WTC11 (cell line): ENCODE measurements around the gene DHRSX. TPM values are rescaled to one million over a fixed set of nuclear protein-coding genes. Genes with fewer than 3 reads are reported as not detected.
"Not testable (repeated sequence)": the region's sequence is repeated elsewhere in the genome, so short reads cannot be mapped to it uniquely, and the experiment has no call there.

Source experiments
- ATAC-seq: fragments of 200-7000 bp; cut with Tn5 transposase; 2 replicates; pipeline ENCODE4 v1.10.0; 2021; ENCODE audit warnings: mild to moderate bottlenecking, moderate library complexity
- CTCF ChIA-PET: fragments of 300-600 bp; sonication (Branson Sonifier 250); formaldehyde crosslinking; loops from one replicate; lab custom pipeline; 2021; ENCODE audit warnings: antibody characterized with exemption; lab: Charles Lee
- POLR2A ChIA-PET: fragments of 350-600 bp; sonication (Branson Sonifier 250); formaldehyde crosslinking; loops from one replicate; lab custom pipeline; 2021; ENCODE audit warnings: antibody characterized with exemption; lab: Charles Lee
- DNase-seq: peaks from one replicate; pipeline ENCODE4 v3.0.0; 2021; ENCODE audit warnings: low spot score
- H3K27ac Mint-ChIP-seq: 2 replicates; pipeline ENCODE4 v1.8.0; 2021; ENCODE audit warnings: mixed read lengths
- H3K27me3 Mint-ChIP-seq: 2 replicates; pipeline ENCODE4 v1.8.0; 2021; ENCODE audit warnings: low read depth, mild to moderate bottlenecking, moderate library complexity, mixed read lengths
- H3K36me3 Mint-ChIP-seq: 2 replicates; pipeline ENCODE4 v1.8.0; 2021; ENCODE audit warnings: mixed read lengths
- H3K4me1 Mint-ChIP-seq: 2 replicates; pipeline ENCODE4 v1.8.0; 2022; ENCODE audit warnings: mixed read lengths
- H3K4me3 Mint-ChIP-seq: 2 replicates; pipeline ENCODE4 v1.8.0; 2021; ENCODE audit warnings: mild to moderate bottlenecking, moderate library complexity, mixed read lengths
- H3K9me3 Mint-ChIP-seq: 2 replicates; pipeline ENCODE4 v1.8.0; 2021; ENCODE audit warnings: mixed read lengths
- CBFB ChIP-seq: sonication (generic); formaldehyde crosslinking; IDR thresholded peaks from 2 replicates; pipeline ENCODE4 v1.8.1; 2022; ENCODE audit warnings: mild to moderate bottlenecking, low read depth, missing genetic modification reagents
- CREB1 ChIP-seq: sonication (generic); formaldehyde crosslinking; IDR thresholded peaks from 2 replicates; pipeline ENCODE4 v1.8.0; 2023; ENCODE audit warnings: mild to moderate bottlenecking, missing genetic modification reagents
- ELF4 ChIP-seq: sonication (generic); formaldehyde crosslinking; IDR thresholded peaks from 2 replicates; pipeline ENCODE4 v1.8.1; 2022; ENCODE audit warnings: low read depth, mild to moderate bottlenecking, moderate library complexity, missing genetic modification reagents
- FOXJ3 ChIP-seq: sonication (generic); formaldehyde crosslinking; IDR thresholded peaks from 2 replicates; pipeline ENCODE4 v1.9.0; 2021; ENCODE audit warnings: missing genetic modification reagents, mild to moderate bottlenecking, borderline replicate concordance
- MXD4 ChIP-seq: fragments of 250-450 bp; sonication (Bioruptor Pico); IDR thresholded peaks from 2 replicates; pipeline ENCODE4 v1.8.0; 2021; ENCODE audit warnings: mild to moderate bottlenecking, moderate library complexity, borderline replicate concordance
- NFYB ChIP-seq: sonication (generic); formaldehyde crosslinking; conservative IDR thresholded peaks from 2 replicates; pipeline ENCODE4 v1.8.0; 2022; ENCODE audit warnings: low read depth, missing genetic modification reagents
- SP1 ChIP-seq: sonication (generic); formaldehyde crosslinking; conservative IDR thresholded peaks from 2 replicates; pipeline ENCODE4 v1.8.1; 2022; ENCODE audit warnings: missing genetic modification reagents
- ZBTB21 ChIP-seq: sonication (generic); formaldehyde crosslinking; IDR thresholded peaks from 2 replicates; pipeline ENCODE4 v1.8.1; 2023; ENCODE audit warnings: mild to moderate bottlenecking, missing genetic modification reagents, borderline replicate concordance
- ZNF138 ChIP-seq: sonication (generic); formaldehyde crosslinking; conservative IDR thresholded peaks from 2 replicates; pipeline ENCODE4 v1.8.1; 2022; ENCODE audit warnings: mild to moderate bottlenecking, moderate library complexity, missing genetic modification reagents
- ZNF317 ChIP-seq: sonication (generic); formaldehyde crosslinking; IDR thresholded peaks from 2 replicates; pipeline ENCODE4 v1.8.1; 2023; ENCODE audit warnings: low read depth, mild to moderate bottlenecking, moderate library complexity, missing genetic modification reagents, borderline replicate concordance
- total RNA-seq: library from RNA; stranded (reverse); gene quantifications from 3 replicates; pipeline ENCODE4 v1.2.3, GENCODE V29; 2021
- TF ChIP-seq, protein P1 (sequence below): sonication (generic); formaldehyde crosslinking; IDR thresholded peaks from 2 replicates; pipeline ENCODE4 v1.8.0; 2023; ENCODE audit warnings: missing genetic modification reagents
- TF ChIP-seq, protein P2 (sequence below): fragments of 250-450 bp; sonication (Bioruptor Pico); IDR thresholded peaks from 2 replicates; pipeline ENCODE4 v1.9.0; 2021; ENCODE audit warnings: mild to moderate bottlenecking
- TF ChIP-seq, protein P3 (sequence below): sonication (generic); formaldehyde crosslinking; IDR thresholded peaks from 2 replicates; pipeline ENCODE4 v1.8.1; 2023; ENCODE audit warnings: mild to moderate bottlenecking, missing genetic modification reagents, borderline replicate concordance
- TF ChIP-seq, protein P4 (sequence below): fragments of 250-450 bp; sonication (Bioruptor Pico); IDR thresholded peaks from 2 replicates; pipeline ENCODE4 v1.9.0; 2021; ENCODE audit warnings: moderate library complexity, mild to moderate bottlenecking, inconsistent platforms, borderline replicate concordance
- TF ChIP-seq, protein P5 (sequence below): sonication (generic); formaldehyde crosslinking; IDR thresholded peaks from 2 replicates; pipeline ENCODE4 v1.8.0; 2023; ENCODE audit warnings: missing genetic modification reagents, mild to moderate bottlenecking, borderline replicate concordance

DHRSX gene
- total RNA-seq, 1 experiment from 2014 or later = 28.2 TPM

DNA sequence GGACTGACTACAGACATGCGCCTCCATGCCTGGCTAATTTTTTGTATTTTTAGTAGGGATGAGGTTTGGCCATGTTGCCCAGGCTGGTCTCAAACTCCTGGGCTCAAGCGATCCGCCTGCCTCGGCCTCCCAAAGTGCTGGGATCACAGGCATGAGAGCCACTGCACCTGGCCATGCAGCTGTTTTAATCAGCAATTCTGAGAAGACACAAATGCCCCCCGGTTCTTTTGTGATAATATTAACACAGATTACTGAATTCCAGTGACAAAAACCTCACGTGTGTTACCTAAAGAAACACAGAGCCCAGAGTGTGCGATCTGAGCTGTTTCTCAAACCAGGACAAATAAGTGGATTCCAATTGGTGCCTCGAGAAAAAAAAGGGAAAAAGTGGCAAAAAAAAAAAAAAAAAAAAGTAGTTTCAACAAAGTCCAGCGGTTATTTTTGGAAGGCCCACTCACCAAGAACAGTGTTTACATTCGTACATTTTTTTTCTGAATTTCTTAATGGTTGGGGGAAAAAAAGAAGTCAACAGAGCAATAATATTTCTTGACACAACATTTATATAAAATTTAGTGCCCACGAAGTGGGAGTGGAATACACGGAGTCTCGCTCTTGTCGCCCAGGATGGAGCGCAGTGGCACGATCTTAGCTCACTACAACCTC lies 17.2 kb downstream of the DHRSX start:
- Mint-ChIP-seq H3K4me1 (peaks cover 38% of the 10 kb centered on the region), H3K4me3 (no peak overlapping the region), H3K36me3 (peaks cover 32% of the 10 kb centered on the region), H3K27me3 (no peaks in the 10 kb centered on the region; the same call in 1 of the 2 replicates), H3K27ac (peak overlapping the region; percentile 66; the same call in 1 of the 2 replicates), H3K9me3 (peaks cover 9% of the 10 kb centered on the region)
- TF ChIP-seq FOXJ3 (CRISPR knock-in tag) (no peak), SP1 (CRISPR knock-in tag) (no peak), ZBTB21 (CRISPR knock-in tag) (no peak), ZNF138 (CRISPR knock-in tag) (no peak), ZNF317 (CRISPR knock-in tag) (no peak), ELF4 (CRISPR knock-in tag) (no peak), CBFB (CRISPR knock-in tag) (no peak), NFYB (CRISPR knock-in tag) (no peak), CREB1 (CRISPR knock-in tag) (no peak), MXD4 (CRISPR knock-in tag) (no peak)
- TF ChIP-seq, protein P1, sequence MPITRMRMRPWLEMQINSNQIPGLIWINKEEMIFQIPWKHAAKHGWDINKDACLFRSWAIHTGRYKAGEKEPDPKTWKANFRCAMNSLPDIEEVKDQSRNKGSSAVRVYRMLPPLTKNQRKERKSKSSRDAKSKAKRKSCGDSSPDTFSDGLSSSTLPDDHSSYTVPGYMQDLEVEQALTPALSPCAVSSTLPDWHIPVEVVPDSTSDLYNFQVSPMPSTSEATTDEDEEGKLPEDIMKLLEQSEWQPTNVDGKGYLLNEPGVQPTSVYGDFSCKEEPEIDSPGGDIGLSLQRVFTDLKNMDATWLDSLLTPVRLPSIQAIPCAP (CRISPR knock-in tag) = no peak
- TF ChIP-seq, protein P2, sequence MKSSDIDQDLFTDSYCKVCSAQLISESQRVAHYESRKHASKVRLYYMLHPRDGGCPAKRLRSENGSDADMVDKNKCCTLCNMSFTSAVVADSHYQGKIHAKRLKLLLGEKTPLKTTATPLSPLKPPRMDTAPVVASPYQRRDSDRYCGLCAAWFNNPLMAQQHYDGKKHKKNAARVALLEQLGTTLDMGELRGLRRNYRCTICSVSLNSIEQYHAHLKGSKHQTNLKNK (CRISPR knock-in tag) = no peak
- TF ChIP-seq, protein P3, sequence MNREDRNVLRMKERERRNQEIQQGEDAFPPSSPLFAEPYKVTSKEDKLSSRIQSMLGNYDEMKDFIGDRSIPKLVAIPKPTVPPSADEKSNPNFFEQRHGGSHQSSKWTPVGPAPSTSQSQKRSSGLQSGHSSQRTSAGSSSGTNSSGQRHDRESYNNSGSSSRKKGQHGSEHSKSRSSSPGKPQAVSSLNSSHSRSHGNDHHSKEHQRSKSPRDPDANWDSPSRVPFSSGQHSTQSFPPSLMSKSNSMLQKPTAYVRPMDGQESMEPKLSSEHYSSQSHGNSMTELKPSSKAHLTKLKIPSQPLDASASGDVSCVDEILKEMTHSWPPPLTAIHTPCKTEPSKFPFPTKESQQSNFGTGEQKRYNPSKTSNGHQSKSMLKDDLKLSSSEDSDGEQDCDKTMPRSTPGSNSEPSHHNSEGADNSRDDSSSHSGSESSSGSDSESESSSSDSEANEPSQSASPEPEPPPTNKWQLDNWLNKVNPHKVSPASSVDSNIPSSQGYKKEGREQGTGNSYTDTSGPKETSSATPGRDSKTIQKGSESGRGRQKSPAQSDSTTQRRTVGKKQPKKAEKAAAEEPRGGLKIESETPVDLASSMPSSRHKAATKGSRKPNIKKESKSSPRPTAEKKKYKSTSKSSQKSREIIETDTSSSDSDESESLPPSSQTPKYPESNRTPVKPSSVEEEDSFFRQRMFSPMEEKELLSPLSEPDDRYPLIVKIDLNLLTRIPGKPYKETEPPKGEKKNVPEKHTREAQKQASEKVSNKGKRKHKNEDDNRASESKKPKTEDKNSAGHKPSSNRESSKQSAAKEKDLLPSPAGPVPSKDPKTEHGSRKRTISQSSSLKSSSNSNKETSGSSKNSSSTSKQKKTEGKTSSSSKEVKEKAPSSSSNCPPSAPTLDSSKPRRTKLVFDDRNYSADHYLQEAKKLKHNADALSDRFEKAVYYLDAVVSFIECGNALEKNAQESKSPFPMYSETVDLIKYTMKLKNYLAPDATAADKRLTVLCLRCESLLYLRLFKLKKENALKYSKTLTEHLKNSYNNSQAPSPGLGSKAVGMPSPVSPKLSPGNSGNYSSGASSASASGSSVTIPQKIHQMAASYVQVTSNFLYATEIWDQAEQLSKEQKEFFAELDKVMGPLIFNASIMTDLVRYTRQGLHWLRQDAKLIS (CRISPR knock-in tag) = no peak
- TF ChIP-seq, protein P4, sequence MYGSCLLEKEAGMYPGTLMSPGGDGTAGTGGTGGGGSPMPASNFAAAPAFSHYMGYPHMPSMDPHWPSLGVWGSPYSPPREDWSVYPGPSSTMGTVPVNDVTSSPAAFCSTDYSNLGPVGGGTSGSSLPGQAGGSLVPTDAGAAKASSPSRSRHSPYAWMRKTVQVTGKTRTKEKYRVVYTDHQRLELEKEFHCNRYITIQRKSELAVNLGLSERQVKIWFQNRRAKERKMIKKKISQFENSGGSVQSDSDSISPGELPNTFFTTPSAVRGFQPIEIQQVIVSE = no peak
- TF ChIP-seq, protein P5, sequence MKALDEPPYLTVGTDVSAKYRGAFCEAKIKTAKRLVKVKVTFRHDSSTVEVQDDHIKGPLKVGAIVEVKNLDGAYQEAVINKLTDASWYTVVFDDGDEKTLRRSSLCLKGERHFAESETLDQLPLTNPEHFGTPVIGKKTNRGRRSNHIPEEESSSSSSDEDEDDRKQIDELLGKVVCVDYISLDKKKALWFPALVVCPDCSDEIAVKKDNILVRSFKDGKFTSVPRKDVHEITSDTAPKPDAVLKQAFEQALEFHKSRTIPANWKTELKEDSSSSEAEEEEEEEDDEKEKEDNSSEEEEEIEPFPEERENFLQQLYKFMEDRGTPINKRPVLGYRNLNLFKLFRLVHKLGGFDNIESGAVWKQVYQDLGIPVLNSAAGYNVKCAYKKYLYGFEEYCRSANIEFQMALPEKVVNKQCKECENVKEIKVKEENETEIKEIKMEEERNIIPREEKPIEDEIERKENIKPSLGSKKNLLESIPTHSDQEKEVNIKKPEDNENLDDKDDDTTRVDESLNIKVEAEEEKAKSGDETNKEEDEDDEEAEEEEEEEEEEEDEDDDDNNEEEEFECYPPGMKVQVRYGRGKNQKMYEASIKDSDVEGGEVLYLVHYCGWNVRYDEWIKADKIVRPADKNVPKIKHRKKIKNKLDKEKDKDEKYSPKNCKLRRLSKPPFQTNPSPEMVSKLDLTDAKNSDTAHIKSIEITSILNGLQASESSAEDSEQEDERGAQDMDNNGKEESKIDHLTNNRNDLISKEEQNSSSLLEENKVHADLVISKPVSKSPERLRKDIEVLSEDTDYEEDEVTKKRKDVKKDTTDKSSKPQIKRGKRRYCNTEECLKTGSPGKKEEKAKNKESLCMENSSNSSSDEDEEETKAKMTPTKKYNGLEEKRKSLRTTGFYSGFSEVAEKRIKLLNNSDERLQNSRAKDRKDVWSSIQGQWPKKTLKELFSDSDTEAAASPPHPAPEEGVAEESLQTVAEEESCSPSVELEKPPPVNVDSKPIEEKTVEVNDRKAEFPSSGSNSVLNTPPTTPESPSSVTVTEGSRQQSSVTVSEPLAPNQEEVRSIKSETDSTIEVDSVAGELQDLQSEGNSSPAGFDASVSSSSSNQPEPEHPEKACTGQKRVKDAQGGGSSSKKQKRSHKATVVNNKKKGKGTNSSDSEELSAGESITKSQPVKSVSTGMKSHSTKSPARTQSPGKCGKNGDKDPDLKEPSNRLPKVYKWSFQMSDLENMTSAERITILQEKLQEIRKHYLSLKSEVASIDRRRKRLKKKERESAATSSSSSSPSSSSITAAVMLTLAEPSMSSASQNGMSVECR (CRISPR knock-in tag) = no peak
- ChIA-PET POLR2A (no interaction called here), CTCF (no interaction called here)
- ATAC-seq (no peak), DNase-seq (no peak)

DNA sequence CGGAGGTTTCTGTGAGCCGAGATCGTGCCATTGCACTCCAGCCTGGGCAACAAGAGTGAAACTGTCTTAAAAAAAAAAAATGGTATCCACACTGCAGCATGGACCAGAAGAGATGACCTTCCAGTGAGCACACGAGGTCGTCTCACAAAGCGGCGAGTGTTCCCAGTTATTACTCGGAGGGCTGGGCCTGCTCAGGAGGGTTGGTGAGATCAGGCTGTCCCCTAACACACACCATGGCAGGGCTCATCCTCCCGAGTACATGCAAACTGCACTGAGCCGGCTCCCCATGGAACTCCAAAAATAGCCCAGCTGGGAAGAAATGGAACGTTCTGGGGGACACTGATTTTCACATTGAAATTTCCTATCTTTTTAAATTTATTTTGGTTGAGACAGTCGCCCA lies 19.2 kb downstream of the DHRSX start:
- POLR2A ChIA-PET, ATAC-seq, H3K9me3 Mint-ChIP-seq, DNase-seq, H3K27me3 Mint-ChIP-seq, H3K4me3 Mint-ChIP-seq, CTCF ChIA-PET: not testable (repeated sequence)
- Mint-ChIP-seq H3K4me1 (peaks cover 30% of the 10 kb centered on the region), H3K27ac (peak overlapping the region; percentile 41; the same call in 1 of the 2 replicates), H3K36me3 (peaks cover 15% of the 10 kb centered on the region)

DNA sequence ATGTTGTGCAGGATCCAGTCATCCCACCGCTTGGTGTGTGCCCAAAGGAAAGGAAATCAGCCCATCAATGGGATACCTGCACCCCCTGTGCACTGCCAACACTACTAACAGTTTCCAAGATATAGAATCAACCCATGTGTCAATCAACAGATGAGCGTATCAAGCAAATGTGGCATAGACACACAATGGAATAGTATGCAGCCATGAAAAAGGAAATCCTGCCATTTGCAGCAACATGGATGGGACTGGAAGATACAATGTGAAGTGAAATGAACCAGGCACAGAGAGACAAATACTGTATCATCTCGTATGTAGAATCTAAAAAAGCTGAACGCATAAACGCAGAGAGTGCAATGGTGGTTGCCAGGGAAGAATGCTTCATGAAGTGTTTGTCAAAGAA lies 20.8 kb downstream of the DHRSX start:
- H3K27ac Mint-ChIP-seq, H3K27me3 Mint-ChIP-seq, POLR2A ChIA-PET, DNase-seq, H3K4me3 Mint-ChIP-seq, CTCF ChIA-PET, ATAC-seq: not testable (repeated sequence)
- Mint-ChIP-seq H3K4me1 (peaks cover 22% of the 10 kb centered on the region), H3K36me3 (peaks cover 15% of the 10 kb centered on the region), H3K9me3 (peaks cover 14% of the 10 kb centered on the region)
